GM12875 (cell line): ENCODE measurements around the gene WEE1.

Experiments
- H3K4me3 ChIP-seq: one replicate; pipeline ENCODE4 v1.5.1; 2011; ENCODE audit warnings: low read depth, low read length, control low read depth
- TF ChIP-seq, protein P1 (sequence below): IDR thresholded peaks from 2 replicates; pipeline ENCODE4 v1.5.1; 2011; ENCODE audit warnings: low read depth, mild to moderate bottlenecking, control low read depth, inconsistent platforms, low read length, moderate library complexity, borderline replicate concordance; ENCODE audit not compliant: insufficient read depth

The WEE1 gene

DNA sequence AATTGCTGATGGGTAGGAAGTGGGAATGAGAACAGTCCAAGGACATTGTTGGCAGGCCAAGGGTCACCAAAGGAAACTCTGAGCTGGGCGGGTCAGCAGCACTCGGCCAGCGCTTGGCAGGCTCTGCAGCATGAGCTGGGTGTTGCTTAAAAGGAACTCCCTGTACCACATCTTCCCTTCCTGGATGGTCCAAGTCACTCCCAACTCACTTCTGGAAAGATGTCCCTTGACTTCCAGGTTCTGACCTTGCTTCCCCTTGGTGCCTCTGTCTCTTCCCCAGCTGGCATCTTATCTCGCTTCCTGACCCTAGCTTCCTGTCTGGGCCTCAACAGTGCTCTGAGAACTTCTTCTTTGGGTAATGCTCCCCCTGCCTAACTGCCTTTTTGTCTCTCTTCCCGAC, 65.6 kb downstream of the WEE1 start:
- TF ChIP-seq, protein P1, sequence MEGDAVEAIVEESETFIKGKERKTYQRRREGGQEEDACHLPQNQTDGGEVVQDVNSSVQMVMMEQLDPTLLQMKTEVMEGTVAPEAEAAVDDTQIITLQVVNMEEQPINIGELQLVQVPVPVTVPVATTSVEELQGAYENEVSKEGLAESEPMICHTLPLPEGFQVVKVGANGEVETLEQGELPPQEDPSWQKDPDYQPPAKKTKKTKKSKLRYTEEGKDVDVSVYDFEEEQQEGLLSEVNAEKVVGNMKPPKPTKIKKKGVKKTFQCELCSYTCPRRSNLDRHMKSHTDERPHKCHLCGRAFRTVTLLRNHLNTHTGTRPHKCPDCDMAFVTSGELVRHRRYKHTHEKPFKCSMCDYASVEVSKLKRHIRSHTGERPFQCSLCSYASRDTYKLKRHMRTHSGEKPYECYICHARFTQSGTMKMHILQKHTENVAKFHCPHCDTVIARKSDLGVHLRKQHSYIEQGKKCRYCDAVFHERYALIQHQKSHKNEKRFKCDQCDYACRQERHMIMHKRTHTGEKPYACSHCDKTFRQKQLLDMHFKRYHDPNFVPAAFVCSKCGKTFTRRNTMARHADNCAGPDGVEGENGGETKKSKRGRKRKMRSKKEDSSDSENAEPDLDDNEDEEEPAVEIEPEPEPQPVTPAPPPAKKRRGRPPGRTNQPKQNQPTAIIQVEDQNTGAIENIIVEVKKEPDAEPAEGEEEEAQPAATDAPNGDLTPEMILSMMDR = no peak
- no peak overlapping the region for H3K4me3 ChIP-seq
